GM23248 (cell line): ENCODE measurements around the gene AGAP1.

Source experiments
- EZH2 ChIP-seq: fragments of 200-600 bp; sonication (generic); IDR thresholded peaks from 2 replicates; pipeline ENCODE4 v1.6.1; 2018; ENCODE audit warnings: antibody characterized with exemption, mild to moderate bottlenecking; ENCODE audit not compliant: insufficient read depth, poor library complexity, severe bottlenecking
- EZH2phosphoT487 ChIP-seq: fragments of 200-600 bp; sonication (generic); IDR thresholded peaks from 2 replicates; pipeline ENCODE4 v1.6.1; 2018; ENCODE audit warnings: antibody characterized with exemption, moderate library complexity, mild to moderate bottlenecking, low read depth; ENCODE audit not compliant: insufficient read depth

GRCh38 chr2:235595422-235596010, 101.7 kb downstream of the AGAP1 start:
- no peak for TF ChIP-seq EZH2
- TF ChIP-seq EZH2phosphoT487 = no peak
